GM11168 (cell line): Measurements from ENCODE around the gene SEC14L1.
"Not testable (repeated sequence)": the region's sequence is repeated elsewhere in the genome, so short reads cannot be mapped to it uniquely, and the experiment has no call there.

Source experiments
- in situ Hi-C: fragments of 300-500 bp; cut with MboI; formaldehyde crosslinking; loops from one replicate; pipeline ENCODE4 v1.12.0; 2022; ENCODE audit warnings: low sequenced_read_pairs; ENCODE audit not compliant: unreplicated experiment

SEC14L1 gene

DNA sequence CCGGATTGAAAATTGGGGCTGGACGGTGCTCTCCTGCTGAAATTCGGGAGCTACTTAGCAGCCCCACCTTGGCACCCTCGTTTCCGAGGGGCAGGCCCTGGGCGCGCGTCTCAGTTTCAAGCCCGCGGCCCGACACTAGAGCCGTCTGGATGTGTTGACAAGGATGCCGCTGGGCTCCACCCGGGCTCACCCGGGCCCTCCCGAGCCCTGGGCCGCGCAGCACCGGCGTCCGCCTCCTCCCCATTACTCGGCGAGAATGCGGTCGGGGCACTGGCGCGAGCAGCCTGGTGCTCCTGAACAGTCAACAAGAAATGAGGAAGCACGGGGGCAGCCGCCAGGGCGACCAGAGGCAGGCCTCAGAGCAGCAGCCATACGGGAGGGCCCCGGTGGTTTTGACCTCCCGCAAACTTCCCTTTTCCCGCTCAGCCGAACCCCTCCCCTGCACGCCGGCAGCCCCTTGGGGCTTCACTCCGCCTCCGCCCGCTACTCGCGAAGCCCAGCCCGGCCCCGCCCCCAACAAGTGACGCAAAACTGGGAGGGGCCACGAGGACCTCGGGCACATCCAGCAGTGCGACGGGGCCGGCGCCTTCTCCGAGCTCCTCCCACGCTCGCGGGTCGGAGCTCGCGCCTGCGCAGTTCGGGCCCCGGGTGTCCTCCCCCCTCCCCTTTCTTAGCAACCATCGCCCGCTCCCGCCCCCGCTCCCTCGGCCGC lies 447 bp upstream of the SEC14L1 start:
- in situ Hi-C loops: no loop called here

- in situ Hi-C loops: no loop called here
Measured at GRCh38 chr17:77141846-77142449, 1.2 kb downstream of the SEC14L1 start.

- in situ Hi-C loops: no loop called here
Measured at GRCh38 chr17:77142689-77143088, 1.9 kb downstream of the SEC14L1 start.

DNA sequence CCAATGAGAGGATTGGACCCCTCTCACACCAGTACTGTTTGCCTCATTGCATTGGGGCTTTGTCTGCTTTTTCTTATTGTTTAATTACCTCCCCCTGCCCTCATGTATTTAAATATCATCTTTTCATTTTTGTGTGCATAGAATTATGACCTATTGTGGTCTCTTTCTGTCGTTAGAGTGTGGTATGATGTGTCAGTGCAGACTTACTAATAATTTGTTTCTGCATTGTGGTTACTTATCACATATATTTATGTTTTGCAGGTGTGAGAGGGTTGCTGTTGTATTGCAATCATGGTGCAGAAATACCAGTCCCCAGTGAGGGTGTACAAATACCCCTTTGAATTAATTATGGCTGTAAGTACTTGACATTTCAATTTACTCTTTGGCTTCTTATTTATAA lies 2.5 kb downstream of the SEC14L1 start:
- in situ Hi-C loops: no loop called here

- in situ Hi-C loops: no loop called here
Measured at GRCh38 chr17:77144227-77144626, 3.5 kb downstream of the SEC14L1 start.

- in situ Hi-C loops: no loop called here
Measured at GRCh38 chr17:77145224-77145611, 4.4 kb downstream of the SEC14L1 start.

DNA sequence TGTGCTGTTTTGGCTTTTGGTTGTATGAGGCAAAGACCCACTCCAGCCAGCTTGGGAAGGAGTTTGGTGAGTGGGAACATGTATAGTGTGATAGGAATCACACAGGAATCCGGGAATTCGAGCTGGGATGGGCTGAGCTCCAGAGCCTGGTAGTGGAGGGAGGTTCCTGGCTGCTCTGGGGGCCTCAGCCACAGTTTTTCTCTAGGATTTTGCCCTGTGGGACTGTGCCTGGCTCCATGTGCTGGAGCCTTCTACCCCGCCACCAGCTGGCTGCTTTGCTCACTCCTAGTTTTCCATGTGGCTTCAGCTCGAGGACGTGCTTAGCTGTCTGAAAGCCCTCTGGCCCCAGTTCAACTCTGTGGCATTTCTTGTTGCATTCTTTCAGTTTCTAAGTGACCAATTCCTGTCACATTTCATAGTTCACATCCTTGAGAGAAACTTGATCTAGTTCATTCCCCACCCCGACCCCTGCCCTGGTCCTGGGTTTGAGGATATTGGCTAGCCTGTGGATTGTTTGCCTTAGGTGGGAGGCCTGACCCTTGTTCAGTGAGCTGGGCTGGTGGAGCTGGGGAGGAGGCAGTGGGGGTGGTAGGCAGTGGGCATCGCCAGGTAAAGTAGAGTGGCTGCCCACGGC lies 5.0 kb downstream of the SEC14L1 start:
- in situ Hi-C loops: no loop called here

GRCh38 chr17:77146246-77146632 lies 5.5 kb downstream of the SEC14L1 start:
- in situ Hi-C loops: no loop called here

GRCh38 chr17:77146882-77147281 lies 6.1 kb downstream of the SEC14L1 start:
- in situ Hi-C loops: no loop called here

GRCh38 chr17:77147357-77147801 lies 6.6 kb downstream of the SEC14L1 start:
- in situ Hi-C loops: no loop called here

DNA sequence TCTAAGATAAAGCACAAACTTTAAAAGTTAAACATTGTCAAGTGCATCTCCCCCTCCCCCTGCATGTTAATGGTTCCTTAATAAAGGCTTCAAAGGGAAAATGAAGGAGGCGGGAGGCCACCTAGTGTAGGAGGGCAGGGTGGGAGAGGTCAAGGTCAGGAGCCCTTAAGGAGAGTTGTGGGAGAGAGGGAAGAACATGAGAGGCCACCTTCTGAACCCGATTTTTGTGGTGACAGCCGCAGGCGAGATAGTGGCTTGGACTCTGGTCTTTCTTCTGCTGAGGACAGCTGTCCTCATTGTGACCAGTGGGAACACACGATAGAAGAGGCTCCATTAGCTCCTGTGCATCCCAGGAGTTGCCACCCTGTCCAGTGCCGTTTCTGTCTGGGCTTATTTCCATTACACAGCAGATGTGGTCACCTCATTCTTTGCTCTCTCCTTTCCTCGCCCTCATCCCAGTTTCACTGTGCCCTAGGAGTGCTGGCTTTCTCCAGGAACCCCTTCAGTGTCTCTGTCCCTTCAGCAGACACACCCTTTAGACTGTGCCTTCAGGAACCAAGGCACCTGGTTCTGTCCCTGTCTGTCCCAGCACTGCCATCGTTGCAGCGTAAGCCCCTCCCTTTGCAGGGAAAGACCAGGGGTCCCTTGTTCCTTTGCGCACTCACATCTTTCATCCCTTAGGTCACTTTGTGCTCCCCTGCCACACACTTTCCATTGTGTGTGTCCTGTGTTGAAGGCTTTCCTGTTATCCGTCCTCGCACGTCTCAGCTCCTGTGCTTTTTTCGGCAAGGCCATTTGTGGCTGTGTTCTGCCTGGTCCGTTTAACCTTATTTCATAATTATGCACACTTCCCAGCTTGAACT lies 7.5 kb downstream of the SEC14L1 start:
- in situ Hi-C loops: no loop called here

GRCh38 chr17:77148940-77149510 lies 8.3 kb downstream of the SEC14L1 start:
- in situ Hi-C loops: no loop called here

GRCh38 chr17:77150196-77150595 lies 9.4 kb downstream of the SEC14L1 start:
- in situ Hi-C loops: no loop called here

GRCh38 chr17:77151186-77151585 lies 10.4 kb downstream of the SEC14L1 start:
- in situ Hi-C loops: no loop called here

- in situ Hi-C loops: not testable (repeated sequence)
Measured at GRCh38 chr17:77152056-77152455, 11.3 kb downstream of the SEC14L1 start.

- in situ Hi-C loops: no loop called here
Measured at GRCh38 chr17:77153472-77153871, 12.7 kb downstream of the SEC14L1 start.

- in situ Hi-C loops: no loop called here
Measured at GRCh38 chr17:77153999-77154586, 13.3 kb downstream of the SEC14L1 start.

- in situ Hi-C loops: no loop called here
Measured at GRCh38 chr17:77155125-77155524, 14.4 kb downstream of the SEC14L1 start.

DNA sequence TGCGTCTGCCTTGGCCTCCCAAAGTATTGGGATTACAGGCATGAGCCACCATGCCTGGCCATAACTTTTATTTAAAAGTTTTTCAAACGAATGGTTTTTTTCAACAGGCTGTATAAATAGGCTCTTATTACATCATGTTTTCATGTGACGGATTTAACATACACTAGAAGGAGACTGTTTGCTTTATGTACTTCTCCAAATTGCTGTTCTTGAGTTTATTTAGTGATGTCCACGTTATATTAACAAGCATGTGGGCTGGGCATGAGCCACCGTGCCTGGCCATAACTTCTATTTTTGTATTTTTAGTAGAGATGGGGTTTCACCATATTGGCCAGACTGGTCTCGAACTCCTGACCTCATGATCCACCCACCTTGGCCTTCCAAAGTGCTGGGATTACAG lies 17.0 kb downstream of the SEC14L1 start:
- in situ Hi-C loops: not testable (repeated sequence)
